Measurements from ENCODE around the gene TIMP4.
A peak's percentile ranks its signal among the peaks of the same experiment; 100 is the strongest.

TIMP4 gene

DNA sequence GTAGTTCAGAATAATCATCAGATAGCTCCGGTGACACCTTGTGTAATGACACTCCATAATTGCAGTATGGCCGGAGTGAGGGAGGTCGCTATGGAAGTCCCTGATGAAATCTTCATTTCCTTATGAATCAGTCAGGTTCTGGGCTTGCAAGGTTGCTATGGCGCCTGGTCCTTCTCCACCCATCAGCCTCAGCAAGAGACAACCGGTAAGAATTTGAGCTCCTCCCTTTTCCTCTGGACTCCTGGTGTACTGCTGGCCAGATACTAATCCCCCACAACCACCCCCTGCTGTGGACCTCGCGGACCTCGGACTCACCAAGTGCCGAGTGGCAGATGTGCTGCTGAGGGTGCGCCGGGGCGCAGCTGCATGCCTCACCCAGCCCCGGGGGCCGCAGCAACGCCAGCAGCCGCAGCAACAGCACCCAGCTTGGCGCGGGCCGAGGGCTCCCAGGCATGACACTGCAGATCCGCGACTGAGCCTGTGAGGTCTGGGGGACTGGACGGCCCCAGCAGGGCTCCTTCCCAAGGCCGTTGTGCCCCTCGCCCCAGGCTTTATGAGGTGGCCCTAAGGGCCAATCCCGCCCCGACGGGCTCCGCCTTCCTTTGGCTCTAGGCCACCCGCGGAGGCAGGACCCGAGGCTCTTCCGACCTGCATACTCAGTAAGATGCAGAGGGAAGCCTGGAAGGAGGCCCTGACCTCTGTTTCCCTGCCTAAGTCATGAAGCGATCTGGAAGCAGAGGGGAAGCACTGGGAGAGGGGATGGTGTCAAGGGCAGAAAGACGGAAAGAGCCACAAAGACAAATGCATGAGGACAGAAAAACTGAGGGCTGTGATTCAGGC lies at the start of gene TIMP4:
TIMP4 (minus strand) TSS at position 526 of the 840 bp plus-strand sequence; CDS start at position 454, 72 bp downstream.
- peak in 2 of 10 donors; percentile 23 to 77 for DNase-seq
- intact Hi-C loops (cut with DNase I) = no loop called here

DNA sequence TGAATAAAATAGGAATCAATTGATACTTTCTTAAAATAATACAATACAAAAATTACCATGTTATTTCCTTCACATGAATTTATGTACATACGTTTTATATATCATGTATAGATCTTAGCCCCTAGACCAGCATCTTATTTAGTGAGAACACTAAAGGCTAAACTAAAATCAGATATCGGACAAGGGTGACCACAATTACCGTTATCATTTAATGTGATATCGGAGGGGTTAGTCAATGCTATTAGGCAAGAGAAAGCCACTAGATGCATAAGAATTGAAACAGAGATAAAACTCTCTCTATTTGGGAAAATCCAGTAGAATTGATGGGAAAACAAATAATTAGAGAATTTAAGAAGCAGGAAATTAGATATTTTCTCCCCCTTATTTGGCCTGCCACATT lies 46.5 kb upstream of the TIMP4 start:
- intact Hi-C loops (cut with DNase I) = no loop called here
- no peak for DNase-seq

DNA sequence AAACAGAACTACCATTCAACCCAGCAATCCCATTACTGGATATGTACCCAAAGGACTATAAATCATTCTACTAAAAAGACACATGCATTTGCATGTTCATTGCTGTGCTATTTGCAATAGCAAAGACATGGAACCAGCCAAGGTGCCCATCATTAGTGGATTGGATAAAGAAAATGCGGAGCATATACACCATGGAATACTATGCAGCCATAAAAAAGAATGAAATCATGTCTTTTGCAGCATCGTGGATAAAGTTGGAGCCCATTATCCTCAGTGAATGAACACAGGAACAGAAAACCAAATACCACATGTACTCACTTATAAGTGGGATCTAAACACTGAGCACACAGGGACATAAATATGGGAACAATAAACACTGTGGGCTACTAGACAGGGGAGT lies 43.1 kb upstream of the TIMP4 start:
- DNase-seq = no peak
- intact Hi-C loops (cut with DNase I) = no loop called here

DNA sequence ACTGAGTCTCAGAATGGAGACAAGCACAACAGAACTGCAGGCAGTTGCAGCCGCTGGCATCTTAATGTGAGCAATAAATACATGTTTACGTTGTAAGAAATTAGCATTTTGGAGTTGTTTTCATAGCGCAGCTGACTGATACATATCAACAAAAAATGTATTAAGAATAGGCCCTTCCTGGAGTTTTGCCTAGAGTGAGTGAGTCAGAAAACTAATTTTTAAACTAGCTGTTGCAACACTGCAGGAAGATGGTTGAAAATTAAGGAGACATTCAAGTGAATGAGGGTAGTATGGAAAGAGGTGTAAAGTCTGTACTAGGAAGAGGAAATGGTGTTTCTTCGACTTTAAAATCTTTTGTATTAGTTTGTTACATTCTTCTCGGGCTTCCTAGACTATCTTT lies 39.6 kb upstream of the TIMP4 start:
- intact Hi-C loops (cut with DNase I) = no loop called here

DNA sequence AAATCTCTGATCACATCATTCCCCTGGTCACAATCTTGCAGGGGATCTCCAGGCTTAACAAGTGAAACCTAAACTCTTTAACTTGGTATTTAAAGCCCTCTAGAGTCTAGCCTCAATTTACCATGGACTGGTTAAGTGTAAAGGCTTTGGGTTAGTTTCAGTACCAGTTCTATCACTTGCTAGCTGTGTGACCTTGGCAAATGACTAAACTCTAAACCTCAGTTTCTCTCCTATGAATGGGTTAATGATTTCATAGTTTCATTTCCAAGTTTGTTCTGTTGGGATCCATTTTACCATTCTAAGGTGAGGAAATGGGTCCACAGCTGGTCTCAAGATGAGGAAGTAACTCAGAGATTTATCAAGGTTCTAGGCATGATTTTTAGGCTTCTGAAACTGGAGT lies 38.8 kb upstream of the TIMP4 start:
- DNase-seq = no peak
- intact Hi-C loops (cut with DNase I) = no loop called here

More for the DNA sequence above, 39.6 kb upstream of the TIMP4 start:
- DNase-seq = no peak

DNA sequence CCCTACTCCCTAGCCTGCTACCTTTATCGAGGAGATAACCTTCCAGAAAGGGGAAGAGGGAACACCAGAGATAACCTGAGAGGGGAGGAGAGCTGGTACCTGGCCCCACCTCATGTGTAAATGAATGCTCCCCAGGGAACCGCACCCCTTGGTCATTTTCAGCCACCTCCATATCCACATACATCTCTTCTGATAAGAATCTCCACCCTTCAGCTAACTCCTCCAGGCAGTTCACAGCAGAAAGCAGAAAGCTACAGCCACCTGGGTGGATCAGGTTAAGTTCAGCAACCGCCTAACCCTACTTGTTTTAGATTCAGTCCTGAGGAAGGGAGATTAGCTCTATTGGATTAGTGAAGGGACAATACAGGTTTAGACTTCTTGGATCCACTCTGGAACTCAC lies 38.0 kb upstream of the TIMP4 start:
- intact Hi-C loops (cut with DNase I) = no loop called here
- no peak for DNase-seq

DNA sequence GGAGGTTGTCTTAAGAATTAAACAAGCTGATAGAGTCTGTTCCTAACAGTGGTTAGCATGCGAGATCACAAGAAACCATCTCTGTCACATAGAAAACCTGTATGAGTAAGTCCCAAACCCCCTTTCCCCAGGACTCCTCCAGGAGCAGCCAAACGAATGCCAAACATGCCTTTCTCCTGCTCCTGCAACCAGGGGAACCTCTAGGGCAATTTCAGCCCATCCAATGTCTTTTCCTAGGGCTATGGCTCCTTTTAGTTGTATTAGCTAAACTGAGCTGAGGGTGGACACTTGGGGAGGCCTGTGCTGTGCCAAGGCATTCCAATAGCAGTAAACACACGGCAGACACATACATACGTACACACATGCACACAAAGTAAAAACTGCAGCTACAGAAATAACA lies 36.5 kb upstream of the TIMP4 start:
- intact Hi-C loops (cut with DNase I) = no loop called here
- no peak for DNase-seq

DNA sequence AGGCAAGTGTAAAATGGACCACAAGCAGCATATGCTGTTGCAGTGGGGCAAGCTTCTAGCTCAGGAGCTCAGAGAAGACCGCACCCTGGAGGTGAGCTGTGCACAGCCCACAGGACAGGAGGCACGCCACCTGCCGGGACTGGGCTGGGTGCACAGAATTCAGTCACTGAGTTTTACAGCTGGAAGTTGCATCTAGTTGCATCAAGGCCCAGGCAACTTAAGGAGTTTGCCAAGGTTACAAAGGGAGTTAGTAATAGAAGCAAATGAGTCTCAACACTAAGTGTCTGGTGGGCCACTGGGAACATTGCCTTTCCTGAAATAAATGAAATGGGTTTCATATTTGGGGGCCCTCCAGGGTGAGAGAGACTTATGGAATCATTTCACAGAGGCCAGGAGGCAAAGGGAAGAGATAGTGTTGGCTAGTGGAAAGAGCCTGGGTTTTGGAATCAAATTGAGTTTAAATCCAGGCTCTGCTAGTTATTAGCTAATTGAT lies 36.0 kb upstream of the TIMP4 start:
- intact Hi-C loops (cut with DNase I) = loop anchor here (5.0 kb wide), 1 partner anchor 288 kb away; the partner anchor contains the start of gene TSEN2
- peak in 2 of 10 donors; percentile 75 to 84 for DNase-seq

DNA sequence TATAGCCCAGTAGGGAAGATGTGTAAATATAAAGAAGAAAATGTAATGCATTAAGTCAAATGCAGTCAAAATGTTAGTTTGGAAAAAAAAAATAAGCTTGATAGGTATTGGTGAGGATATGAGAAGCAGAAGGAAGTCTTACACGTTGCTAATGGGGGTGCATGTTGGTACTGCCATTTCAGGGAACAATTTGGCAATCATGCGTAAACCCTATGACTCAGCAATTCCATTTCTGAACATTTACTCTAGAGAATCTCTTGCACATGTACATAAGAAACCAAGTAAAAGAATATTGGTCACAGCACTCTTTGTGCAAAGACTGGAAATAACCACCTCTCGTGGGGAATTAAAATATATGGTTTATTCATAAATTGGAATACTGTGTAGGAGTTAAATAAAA lies 35.5 kb upstream of the TIMP4 start:
- DNase-seq = no peak
- intact Hi-C loops (cut with DNase I) = loop anchor here (5.0 kb wide), 1 partner anchor 288 kb away; the partner anchor contains the start of gene TSEN2

DNA sequence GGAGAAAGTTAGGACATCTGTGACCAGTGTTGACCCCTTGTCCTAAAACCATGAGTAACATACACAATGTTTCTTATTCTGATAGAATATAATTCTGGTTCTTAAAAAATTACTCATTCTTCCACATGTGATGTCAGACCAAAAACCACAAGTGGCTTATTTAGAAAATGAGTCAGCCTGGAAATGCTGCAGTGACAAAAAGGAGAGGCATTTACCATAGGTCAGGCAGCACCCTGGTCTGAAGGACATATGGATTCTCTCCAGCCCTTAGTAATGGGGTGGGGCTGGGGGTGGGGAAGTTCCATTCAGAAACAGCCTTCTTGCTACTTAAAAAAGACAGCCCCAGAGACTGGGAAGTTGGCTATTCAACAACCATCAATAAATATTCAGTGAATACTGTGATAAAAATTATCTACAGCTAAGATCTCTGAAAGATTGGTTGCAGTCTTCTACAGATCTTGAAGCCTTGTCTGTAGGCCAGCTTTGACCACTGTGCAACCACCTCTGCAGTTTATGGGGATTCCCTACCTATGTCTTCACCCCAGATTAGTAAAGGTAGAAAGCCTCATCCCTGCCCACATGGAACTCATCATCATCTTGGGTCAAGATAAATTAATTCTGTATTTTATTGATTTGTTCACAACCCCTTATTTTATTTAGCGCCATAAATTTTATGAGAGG lies 34.9 kb upstream of the TIMP4 start:
- no peak for DNase-seq
- intact Hi-C loops (cut with DNase I) = loop anchor here (5.0 kb wide), 1 partner anchor 289 kb away; the partner anchor contains the start of gene TSEN2

DNA sequence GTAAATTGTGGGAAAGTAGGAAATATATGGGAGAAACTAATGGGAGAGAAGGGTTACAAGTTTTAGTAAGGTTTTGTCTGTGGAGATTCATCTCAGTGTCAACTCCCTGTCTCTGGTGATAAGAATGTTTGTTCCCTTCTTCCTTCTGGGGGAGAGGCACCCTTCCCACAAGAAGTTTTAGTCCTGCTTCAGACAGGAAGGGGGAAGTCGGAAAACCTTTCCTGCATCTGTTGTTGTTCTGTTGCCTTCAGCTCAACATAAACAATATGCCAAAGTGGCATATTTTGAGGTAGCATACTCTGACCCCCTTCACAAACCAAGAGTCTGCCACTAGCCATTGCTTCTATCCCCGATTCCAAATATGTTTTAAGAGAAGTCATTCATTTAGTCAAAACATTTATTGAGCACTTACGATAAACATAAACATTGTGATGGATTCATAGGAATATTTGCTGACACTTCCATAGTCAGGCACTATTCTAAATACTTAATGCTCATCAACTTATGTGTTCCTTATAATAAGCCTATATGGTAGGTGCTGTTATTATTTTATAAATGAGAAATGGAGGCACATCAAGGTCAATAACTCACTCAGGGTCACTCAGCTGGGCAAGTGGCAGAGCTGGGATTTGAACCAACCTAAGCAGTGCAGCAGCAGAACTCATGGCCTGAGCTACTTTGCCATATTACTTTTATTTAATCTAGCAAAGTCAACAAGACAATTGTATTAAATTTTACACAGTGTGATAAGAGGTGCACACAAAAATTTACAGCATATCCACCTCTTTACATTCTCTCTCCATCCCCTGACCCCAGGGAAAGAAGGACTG lies 34.2 kb upstream of the TIMP4 start:
- no peak for DNase-seq
- intact Hi-C loops (cut with DNase I) = loop anchor here (5.0 kb wide), 1 partner anchor 289 kb away; the partner anchor contains the start of gene TSEN2

DNA sequence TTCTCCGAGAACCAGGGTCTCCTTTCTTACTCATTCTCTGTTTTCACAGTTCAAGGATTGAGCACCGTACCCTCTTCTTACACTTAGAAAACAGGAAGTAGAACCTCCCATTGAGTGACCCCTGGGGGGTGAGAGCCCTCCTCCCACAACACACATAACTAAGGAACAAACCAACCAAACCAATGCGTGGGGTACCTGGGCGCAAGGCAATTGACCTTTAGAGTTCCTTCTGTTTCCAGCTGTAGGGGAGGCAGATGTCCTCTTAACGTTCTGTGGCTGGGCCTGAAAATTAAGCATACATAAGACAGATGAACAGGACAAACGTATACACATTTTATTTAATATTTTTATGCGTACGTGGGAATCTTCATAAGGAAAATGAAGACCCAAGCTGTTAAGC lies 33.5 kb upstream of the TIMP4 start:
- intact Hi-C loops (cut with DNase I) = loop anchor here (5.0 kb wide), 1 partner anchor 290 kb away; the partner anchor contains the start of gene TSEN2
- no peak for DNase-seq

DNA sequence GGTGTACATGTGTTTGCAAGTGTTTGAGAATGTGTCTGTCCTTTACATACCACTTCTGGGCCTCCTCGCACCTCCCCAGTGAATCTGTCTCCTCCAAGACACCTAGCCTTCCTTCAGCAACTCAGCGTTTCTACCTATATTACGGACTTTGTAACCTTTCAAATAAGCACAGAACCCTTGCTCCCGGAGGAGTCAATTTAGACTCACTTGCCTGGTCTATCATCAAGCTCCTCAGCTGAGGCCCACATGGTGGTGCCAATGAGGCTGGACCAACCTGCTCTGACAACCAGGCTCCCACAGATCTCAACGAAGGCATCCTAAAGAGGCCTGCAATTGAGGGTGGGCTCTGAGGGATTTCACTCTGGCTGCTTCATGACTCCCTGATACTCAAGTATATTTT lies 32.8 kb upstream of the TIMP4 start:
- intact Hi-C loops (cut with DNase I) = loop anchor here (5.0 kb wide), 1 partner anchor 291 kb away; the partner anchor contains the start of gene TSEN2
- no peak for DNase-seq

DNA sequence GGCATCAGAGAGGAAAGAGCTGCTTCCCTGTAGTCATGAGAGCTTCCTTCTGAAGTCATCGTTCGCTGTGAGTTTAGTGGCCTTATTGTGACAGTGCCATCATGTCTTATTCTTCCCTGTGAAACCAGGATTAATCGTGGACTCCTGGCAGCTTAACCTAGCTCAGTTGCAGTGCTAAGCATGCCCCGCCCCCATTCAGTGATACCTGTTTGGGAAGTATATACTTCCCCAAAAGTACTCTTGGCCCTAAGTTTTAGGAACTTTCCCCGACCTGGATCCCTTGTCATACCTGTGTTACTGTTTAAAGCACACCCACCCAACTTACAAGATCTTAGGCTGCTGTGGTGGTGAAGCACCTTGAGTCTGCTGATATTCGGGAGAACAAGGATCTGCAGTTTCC lies 32.1 kb upstream of the TIMP4 start:
- DNase-seq = no peak
- intact Hi-C loops (cut with DNase I) = loop anchor here (5.0 kb wide), 1 partner anchor 291 kb away; the partner anchor contains the start of gene TSEN2

DNA sequence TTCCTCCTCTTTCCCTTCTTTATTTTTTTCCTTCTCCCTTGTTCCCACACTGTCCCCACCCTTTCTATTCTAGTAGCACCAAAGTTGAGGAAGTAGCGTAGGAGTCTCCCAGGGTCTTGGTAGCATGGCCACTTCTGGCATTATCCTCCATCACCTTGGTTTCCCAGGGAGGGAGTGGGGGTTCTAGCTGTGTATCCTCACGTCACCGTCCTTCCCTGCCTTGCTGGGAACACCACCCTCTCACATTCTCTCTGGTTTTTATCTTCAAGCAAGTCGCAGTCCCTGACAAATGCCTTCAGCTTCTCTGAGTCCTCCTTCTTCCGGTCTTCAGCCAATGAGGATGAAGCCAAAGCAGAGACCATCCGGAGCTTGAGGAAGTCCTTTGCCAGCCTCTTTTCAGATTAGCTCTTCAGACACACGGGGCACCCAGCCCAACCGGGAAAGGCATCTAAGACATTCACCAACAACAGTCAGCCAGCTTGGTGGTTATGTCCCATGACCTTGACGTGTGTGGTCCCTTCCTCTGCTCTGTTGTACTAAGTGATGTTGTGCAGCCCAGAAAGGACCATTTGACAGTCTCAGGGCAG lies 31.6 kb upstream of the TIMP4 start:
- DNase-seq = no peak
- intact Hi-C loops (cut with DNase I) = loop anchor here (5.0 kb wide), 1 partner anchor 292 kb away; the partner anchor contains the start of gene TSEN2

DNA sequence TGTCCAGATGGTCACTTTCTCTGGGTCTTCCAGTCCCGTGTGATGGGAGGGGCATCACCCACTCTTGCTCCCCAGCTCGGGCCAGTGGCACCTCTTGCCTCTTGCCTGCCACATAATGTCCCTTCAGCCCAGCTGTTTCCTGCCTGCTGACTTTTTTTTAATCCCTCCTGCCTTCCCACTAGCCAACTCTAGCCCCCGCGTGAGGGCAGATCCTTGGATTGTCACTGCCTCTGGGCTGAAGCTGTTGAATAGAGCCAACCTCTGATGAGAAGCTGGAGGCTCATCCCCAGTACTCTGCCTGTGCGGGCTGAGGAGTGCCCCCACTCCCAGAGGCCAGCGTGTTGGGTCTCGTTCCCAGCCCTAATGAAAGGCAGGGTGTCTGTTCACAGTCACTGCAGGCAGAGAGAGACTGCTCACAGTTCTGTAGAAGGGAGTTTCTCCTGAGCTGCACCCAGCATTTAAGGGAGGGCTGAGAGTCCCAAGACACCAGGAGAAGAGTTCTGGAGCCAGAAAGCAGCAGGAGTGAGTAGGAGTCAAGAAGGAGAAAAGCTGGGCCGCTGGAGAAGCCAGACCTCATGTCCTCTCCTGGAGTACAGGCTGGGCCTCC lies 30.1 kb upstream of the TIMP4 start:
- DNase-seq = no peak
- intact Hi-C loops (cut with DNase I) = no loop called here

DNA sequence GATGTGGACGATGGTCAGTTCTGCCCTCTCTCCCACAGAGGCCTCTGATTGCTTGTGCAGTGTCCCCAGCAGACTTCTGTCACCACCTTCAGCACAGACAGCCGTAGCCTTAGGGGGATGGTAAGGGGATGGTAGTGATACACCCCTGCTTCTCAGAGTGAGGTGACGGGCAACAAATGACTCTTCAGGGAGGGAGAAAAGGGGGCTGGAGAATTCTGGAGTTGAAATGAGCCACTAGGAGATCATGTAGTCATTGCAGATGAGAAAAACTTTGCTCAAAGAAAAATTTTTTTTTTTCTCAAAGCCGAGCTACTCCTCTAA lies 29.6 kb upstream of the TIMP4 start:
- DNase-seq = no peak
- intact Hi-C loops (cut with DNase I) = no loop called here

DNA sequence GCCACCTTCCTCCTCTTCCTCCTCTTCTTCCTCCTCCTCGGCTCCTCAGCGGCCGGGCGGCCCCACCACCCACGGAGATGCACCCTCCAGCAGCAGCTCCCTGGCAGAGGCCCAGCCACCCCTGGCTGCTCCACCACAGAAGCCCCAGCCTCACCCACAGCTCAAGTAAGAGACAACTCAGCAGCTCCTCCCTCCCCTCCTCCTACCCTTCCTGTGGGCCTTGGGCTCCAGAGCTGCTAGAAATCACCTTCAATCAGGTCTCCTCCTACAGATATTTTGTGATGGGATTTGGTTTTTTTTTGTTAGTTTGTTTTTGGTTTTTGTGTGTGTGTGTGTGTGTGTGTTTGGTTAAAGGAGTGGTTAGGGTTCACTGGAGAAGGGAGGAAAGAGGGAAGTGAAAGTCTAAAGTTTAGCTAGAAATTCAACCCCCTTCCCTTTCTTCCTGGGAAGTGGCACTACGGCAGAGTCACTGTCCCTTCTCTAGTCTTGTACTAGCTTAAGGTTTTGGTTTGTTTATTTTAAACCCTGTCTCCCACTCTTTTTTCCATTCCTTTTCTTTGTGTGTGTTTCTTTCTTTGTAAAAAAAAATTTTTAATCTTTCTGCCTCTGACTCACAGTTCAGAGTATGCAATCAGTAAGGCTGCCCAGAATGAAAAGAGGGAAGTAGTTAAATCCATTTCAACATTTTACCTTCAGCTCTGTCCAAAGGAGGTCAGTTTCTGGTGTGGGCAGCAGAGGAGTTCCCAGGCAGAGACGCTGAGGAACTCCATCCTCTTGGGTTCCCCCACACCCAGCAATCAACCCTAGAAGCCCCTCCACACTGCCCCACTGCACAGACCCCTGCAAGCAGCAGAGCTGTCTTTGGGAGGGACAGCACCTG lies 29.0 kb upstream of the TIMP4 start:
- peak in 4 of 10 donors; percentile 19 to 87 (median 56) for DNase-seq
- intact Hi-C loops (cut with DNase I) = no loop called here
